Measurements from ENCODE around the gene APBB3.

The APBB3 gene

DNA sequence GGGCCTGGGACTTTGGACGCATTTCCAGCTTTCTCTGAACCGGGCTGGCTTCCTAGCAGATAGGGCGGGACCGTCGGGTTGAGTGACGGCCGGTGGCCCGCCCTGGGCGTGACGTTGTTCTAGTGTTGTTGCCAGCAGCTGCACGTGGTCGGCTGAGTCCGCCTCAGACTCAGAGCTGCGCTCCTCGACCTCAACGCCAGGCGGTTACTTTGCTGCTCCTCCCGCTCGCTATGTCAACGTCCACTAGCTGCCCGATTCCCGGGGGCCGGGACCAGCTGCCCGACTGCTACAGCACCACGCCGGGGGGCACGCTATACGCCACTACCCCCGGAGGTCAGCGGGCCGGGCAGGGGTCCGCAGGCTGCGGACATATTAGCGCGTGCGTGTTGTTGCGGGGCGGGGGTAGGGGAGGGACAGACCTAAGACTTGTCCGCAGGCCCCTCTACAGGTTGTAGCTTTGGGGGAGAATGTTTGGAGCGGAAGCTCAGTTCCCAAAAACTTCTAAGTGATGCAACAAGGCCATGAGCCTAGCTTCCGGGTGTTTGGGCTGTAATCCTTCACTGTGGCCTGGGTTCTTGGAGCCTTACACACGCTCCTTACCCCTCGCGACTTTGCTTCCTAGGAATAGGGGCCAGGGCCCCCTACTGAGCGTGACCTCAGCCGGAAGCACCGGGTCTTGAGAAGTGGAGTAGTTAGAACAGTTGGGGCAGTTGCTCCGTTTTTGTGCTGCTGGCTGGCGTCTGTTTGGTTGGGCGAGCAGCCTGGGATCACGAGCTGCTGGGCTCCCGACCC is 16.7 kb downstream of the APBB3 start, which contains the start of gene EIF4EBP3:
Gene EIF4EBP3, plus strand, starts transcription at position 155 of the 792 bp plus-strand sequence. Its CDS starts 76 bp downstream, at position 231.
- DNase-seq (ENCODE audit: low read depth, low spot score), result peak; percentile 89
- H3K27me3 ChIP-seq (ENCODE audit: insufficient read depth, insufficient read length), result no peaks in the 10 kb centered on the region
- TF ChIP-seq YY1 (IDR thresholded peaks at IDR 0.05; ENCODE audit: insufficient read depth, insufficient read length) (no peak), SUZ12 (IDR thresholded peaks at IDR 0.05; ENCODE audit: extremely low read depth, insufficient read depth, insufficient read length) (no peak), ZNF274 (IDR thresholded peaks at IDR 0.05; ENCODE audit: low read depth, low read length) (no peak)
- peaks cover 42% of the 10 kb centered on the region for H3K36me3 ChIP-seq (ENCODE audit: insufficient read depth, insufficient read length, low read length)
- H3K4me3 ChIP-seq (ENCODE audit: insufficient read length, low read depth), result peak within 1 kb of the TSS; percentile 33
- no peaks in the 10 kb centered on the region for H3K4me1 ChIP-seq (ENCODE audit: insufficient read depth, insufficient read length)
- no peaks in the 10 kb centered on the region for H3K9me3 ChIP-seq (ENCODE audit: insufficient read depth, low read length)
- peak within 1 kb of the TSS; percentile 67 for H3K9ac ChIP-seq (ENCODE audit: insufficient read length, low read depth)

- no peak for TF ChIP-seq ZNF274 (IDR thresholded peaks at IDR 0.05; ENCODE audit: low read depth, low read length)
- TF ChIP-seq YY1 (IDR thresholded peaks at IDR 0.05; ENCODE audit: insufficient read depth, insufficient read length), result no peak
- no peak for TF ChIP-seq SUZ12 (IDR thresholded peaks at IDR 0.05; ENCODE audit: extremely low read depth, insufficient read depth, insufficient read length)
- Histone ChIP-seq H3K36me3 (ENCODE audit: insufficient read depth, insufficient read length, low read length) (peaks cover 43% of the 10 kb centered on the region), H3K4me1 (ENCODE audit: insufficient read depth, insufficient read length) (no peaks in the 10 kb centered on the region), H3K9me3 (ENCODE audit: insufficient read depth, low read length) (no peaks in the 10 kb centered on the region), H3K4me3 (ENCODE audit: insufficient read length, low read depth) (peak overlapping the region; percentile 33), H3K27me3 (ENCODE audit: insufficient read depth, insufficient read length) (no peaks in the 10 kb centered on the region), H3K9ac (ENCODE audit: insufficient read length, low read depth) (no peak overlapping the region)
- DNase-seq (ENCODE audit: low read depth, low spot score), result no peak
Observed at GRCh38 chr5:140546851-140547507, 17.4 kb downstream of the APBB3 start.

DNA sequence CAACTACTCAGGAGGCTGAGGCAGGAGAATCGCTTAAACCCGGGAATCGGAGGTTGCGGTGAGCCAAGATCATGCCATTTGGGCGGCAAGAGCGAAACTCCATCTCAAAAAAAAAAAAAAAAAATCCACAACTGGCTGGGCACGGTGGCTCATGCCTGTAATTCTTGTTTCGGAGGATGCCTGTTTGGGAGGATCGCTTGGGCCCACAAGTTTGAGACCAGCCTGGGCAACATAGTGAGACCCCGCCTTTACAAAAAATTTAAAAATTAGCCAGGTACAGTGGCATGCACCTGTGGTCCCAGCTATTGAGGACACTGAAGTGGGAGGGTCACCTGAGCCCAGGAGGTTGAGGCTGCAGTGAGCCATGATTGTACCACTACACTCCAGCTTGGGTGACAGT is 18.8 kb downstream of the APBB3 start:
- no peaks in the 10 kb centered on the region for H3K9me3 ChIP-seq (ENCODE audit: insufficient read depth, low read length)
- no peak for DNase-seq (ENCODE audit: low read depth, low spot score)
- no peaks in the 10 kb centered on the region for H3K27me3 ChIP-seq (ENCODE audit: insufficient read depth, insufficient read length)
- H3K36me3 ChIP-seq (ENCODE audit: insufficient read depth, insufficient read length, low read length), result peaks cover 42% of the 10 kb centered on the region
- no peaks in the 10 kb centered on the region for H3K4me1 ChIP-seq (ENCODE audit: insufficient read depth, insufficient read length)
- H3K9ac ChIP-seq (ENCODE audit: insufficient read length, low read depth), result no peak overlapping the region
- TF ChIP-seq YY1 (IDR thresholded peaks at IDR 0.05; ENCODE audit: insufficient read depth, insufficient read length) (no peak), ZNF274 (IDR thresholded peaks at IDR 0.05; ENCODE audit: low read depth, low read length) (no peak), SUZ12 (IDR thresholded peaks at IDR 0.05; ENCODE audit: extremely low read depth, insufficient read depth, insufficient read length) (no peak)
- H3K4me3 ChIP-seq (ENCODE audit: insufficient read length, low read depth), result no peak overlapping the region

DNA sequence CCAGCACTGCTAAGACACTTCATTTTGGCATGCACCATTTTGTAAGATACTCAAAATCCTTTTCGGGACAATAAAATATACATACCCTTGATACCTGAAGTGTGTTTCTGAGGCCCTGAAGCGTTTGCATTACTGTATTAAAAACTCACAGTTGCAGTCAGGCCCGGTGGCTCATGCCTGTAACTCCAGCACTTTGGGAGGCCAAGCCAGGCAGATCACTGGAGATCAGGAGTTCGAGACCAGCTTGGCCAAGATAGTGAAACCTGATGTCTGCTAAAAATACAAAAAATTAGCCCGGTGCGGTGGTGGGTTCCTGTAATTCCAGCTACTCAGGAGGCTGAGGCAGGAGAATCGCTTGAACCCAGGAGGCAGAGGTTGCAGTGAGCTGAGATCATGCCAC is 19.4 kb downstream of the APBB3 start:
- H3K36me3 ChIP-seq (ENCODE audit: insufficient read depth, insufficient read length, low read length), result peaks cover 42% of the 10 kb centered on the region
- no peaks in the 10 kb centered on the region for H3K27me3 ChIP-seq (ENCODE audit: insufficient read depth, insufficient read length)
- no peaks in the 10 kb centered on the region for H3K9me3 ChIP-seq (ENCODE audit: insufficient read depth, low read length)
- no peaks in the 10 kb centered on the region for H3K4me1 ChIP-seq (ENCODE audit: insufficient read depth, insufficient read length)
- DNase-seq (ENCODE audit: low read depth, low spot score), result no peak
- H3K9ac ChIP-seq (ENCODE audit: insufficient read length, low read depth), result no peak overlapping the region
- H3K4me3 ChIP-seq (ENCODE audit: insufficient read length, low read depth), result no peak overlapping the region
- TF ChIP-seq SUZ12 (IDR thresholded peaks at IDR 0.05; ENCODE audit: extremely low read depth, insufficient read depth, insufficient read length), result no peak
- no peak for TF ChIP-seq ZNF274 (IDR thresholded peaks at IDR 0.05; ENCODE audit: low read depth, low read length)
- TF ChIP-seq YY1 (IDR thresholded peaks at IDR 0.05; ENCODE audit: insufficient read depth, insufficient read length), result no peak

GRCh38 chr5:140542972-140543371 is 21.4 kb downstream of the APBB3 start:
- TF ChIP-seq SUZ12 (IDR thresholded peaks at IDR 0.05; ENCODE audit: extremely low read depth, insufficient read depth, insufficient read length) (no peak), YY1 (IDR thresholded peaks at IDR 0.05; ENCODE audit: insufficient read depth, insufficient read length) (no peak), ZNF274 (IDR thresholded peaks at IDR 0.05; ENCODE audit: low read depth, low read length) (no peak)
- H3K36me3 ChIP-seq (ENCODE audit: insufficient read depth, insufficient read length, low read length), result peaks cover 39% of the 10 kb centered on the region
- no peak overlapping the region for H3K4me3 ChIP-seq (ENCODE audit: insufficient read length, low read depth)
- no peak for DNase-seq (ENCODE audit: low read depth, low spot score)
- H3K9ac ChIP-seq (ENCODE audit: insufficient read length, low read depth), result no peak overlapping the region
- H3K9me3 ChIP-seq (ENCODE audit: insufficient read depth, low read length), result no peaks in the 10 kb centered on the region
- no peaks in the 10 kb centered on the region for H3K4me1 ChIP-seq (ENCODE audit: insufficient read depth, insufficient read length)
- H3K27me3 ChIP-seq (ENCODE audit: insufficient read depth, insufficient read length), result no peaks in the 10 kb centered on the region

- Histone ChIP-seq H3K36me3 (ENCODE audit: insufficient read depth, insufficient read length, low read length) (peaks cover 51% of the 10 kb centered on the region), H3K4me1 (ENCODE audit: insufficient read depth, insufficient read length) (no peaks in the 10 kb centered on the region), H3K27me3 (ENCODE audit: insufficient read depth, insufficient read length) (no peaks in the 10 kb centered on the region), H3K4me3 (ENCODE audit: insufficient read length, low read depth) (no peak overlapping the region), H3K9me3 (ENCODE audit: insufficient read depth, low read length) (no peaks in the 10 kb centered on the region), H3K9ac (ENCODE audit: insufficient read length, low read depth) (no peak overlapping the region)
- TF ChIP-seq YY1 (IDR thresholded peaks at IDR 0.05; ENCODE audit: insufficient read depth, insufficient read length) (no peak), SUZ12 (IDR thresholded peaks at IDR 0.05; ENCODE audit: extremely low read depth, insufficient read depth, insufficient read length) (no peak), ZNF274 (IDR thresholded peaks at IDR 0.05; ENCODE audit: low read depth, low read length) (no peak)
- no peak for DNase-seq (ENCODE audit: low read depth, low spot score)
Observed at GRCh38 chr5:140540227-140540626, 24.2 kb downstream of the APBB3 start.

GRCh38 chr5:140524003-140524402 is 40.4 kb downstream of the APBB3 start:
- no peak for DNase-seq (ENCODE audit: low read depth, low spot score)
- TF ChIP-seq YY1 (IDR thresholded peaks at IDR 0.05; ENCODE audit: insufficient read depth, insufficient read length) (no peak), SUZ12 (IDR thresholded peaks at IDR 0.05; ENCODE audit: extremely low read depth, insufficient read depth, insufficient read length) (no peak), ZNF274 (IDR thresholded peaks at IDR 0.05; ENCODE audit: low read depth, low read length) (no peak)
- no peaks in the 10 kb centered on the region for H3K4me1 ChIP-seq (ENCODE audit: insufficient read depth, insufficient read length)
- H3K9me3 ChIP-seq (ENCODE audit: insufficient read depth, low read length), result no peaks in the 10 kb centered on the region
- no peaks in the 10 kb centered on the region for H3K27me3 ChIP-seq (ENCODE audit: insufficient read depth, insufficient read length)
- H3K36me3 ChIP-seq (ENCODE audit: insufficient read depth, insufficient read length, low read length), result peaks cover 32% of the 10 kb centered on the region
- no peak overlapping the region for H3K4me3 ChIP-seq (ENCODE audit: insufficient read length, low read depth)
- no peak overlapping the region for H3K9ac ChIP-seq (ENCODE audit: insufficient read length, low read depth)

All from NT2/D1 (cell line).